ENCODE measurements around the gene SMIM12.
"Not testable (repeated sequence)": the region's sequence is repeated elsewhere in the genome, so short reads cannot be mapped to it uniquely, and the experiment has no call there.

SMIM12 gene

GRCh38 chr1:34824817-34825454 lies 34.6 kb downstream of the SMIM12 start:
- no peaks in the 10 kb centered on the region for H3K9me3 ChIP-seq (ENCODE audit: control insufficient read depth, low read length)
- H3K4me1 ChIP-seq: no peaks in the 10 kb centered on the region
- H3K36me3 ChIP-seq (ENCODE audit: control insufficient read depth, insufficient read depth, low read length): no peaks in the 10 kb centered on the region
- H3K4me2 ChIP-seq (ENCODE audit: low read length): no peak overlapping the region
- TF ChIP-seq, protein P1, sequence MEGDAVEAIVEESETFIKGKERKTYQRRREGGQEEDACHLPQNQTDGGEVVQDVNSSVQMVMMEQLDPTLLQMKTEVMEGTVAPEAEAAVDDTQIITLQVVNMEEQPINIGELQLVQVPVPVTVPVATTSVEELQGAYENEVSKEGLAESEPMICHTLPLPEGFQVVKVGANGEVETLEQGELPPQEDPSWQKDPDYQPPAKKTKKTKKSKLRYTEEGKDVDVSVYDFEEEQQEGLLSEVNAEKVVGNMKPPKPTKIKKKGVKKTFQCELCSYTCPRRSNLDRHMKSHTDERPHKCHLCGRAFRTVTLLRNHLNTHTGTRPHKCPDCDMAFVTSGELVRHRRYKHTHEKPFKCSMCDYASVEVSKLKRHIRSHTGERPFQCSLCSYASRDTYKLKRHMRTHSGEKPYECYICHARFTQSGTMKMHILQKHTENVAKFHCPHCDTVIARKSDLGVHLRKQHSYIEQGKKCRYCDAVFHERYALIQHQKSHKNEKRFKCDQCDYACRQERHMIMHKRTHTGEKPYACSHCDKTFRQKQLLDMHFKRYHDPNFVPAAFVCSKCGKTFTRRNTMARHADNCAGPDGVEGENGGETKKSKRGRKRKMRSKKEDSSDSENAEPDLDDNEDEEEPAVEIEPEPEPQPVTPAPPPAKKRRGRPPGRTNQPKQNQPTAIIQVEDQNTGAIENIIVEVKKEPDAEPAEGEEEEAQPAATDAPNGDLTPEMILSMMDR (IDR thresholded peaks at IDR 0.05): no peak
- H3K79me2 ChIP-seq: no peaks in the 10 kb centered on the region
- no peak overlapping the region for H3K9ac ChIP-seq
- no peak overlapping the region for H3K4me3 ChIP-seq (ENCODE audit: low read depth, low read length)
- no peaks in the 10 kb centered on the region for H3K27me3 ChIP-seq (ENCODE audit: control insufficient read depth, insufficient read depth, low read length)
- no peak overlapping the region for H2AFZ ChIP-seq
- H3K27ac ChIP-seq: no peak overlapping the region

GRCh38 chr1:34822202-34822601 lies 37.3 kb downstream of the SMIM12 start:
- TF ChIP-seq, protein P1 (IDR thresholded peaks at IDR 0.05): no peak
- H3K27me3 ChIP-seq (ENCODE audit: control insufficient read depth, insufficient read depth, low read length): no peaks in the 10 kb centered on the region
- no peaks in the 10 kb centered on the region for H3K4me1 ChIP-seq
- no peak overlapping the region for H3K27ac ChIP-seq
- no peak overlapping the region for H3K9ac ChIP-seq
- H3K9me3 ChIP-seq (ENCODE audit: control insufficient read depth, low read length): no peaks in the 10 kb centered on the region
- H3K4me3 ChIP-seq (ENCODE audit: low read depth, low read length): no peak overlapping the region
- no peak overlapping the region for H2AFZ ChIP-seq
- H3K79me2 ChIP-seq: no peaks in the 10 kb centered on the region
- no peaks in the 10 kb centered on the region for H3K36me3 ChIP-seq (ENCODE audit: control insufficient read depth, insufficient read depth, low read length)
- no peak overlapping the region for H3K4me2 ChIP-seq (ENCODE audit: low read length)

- H3K9ac ChIP-seq; H2AFZ ChIP-seq; H3K27ac ChIP-seq; H3K27me3 ChIP-seq (ENCODE audit: control insufficient read depth, insufficient read depth, low read length); H3K79me2 ChIP-seq; H3K4me3 ChIP-seq (ENCODE audit: low read depth, low read length); H3K4me1 ChIP-seq; H3K9me3 ChIP-seq (ENCODE audit: control insufficient read depth, low read length); H3K36me3 ChIP-seq (ENCODE audit: control insufficient read depth, insufficient read depth, low read length); H3K4me2 ChIP-seq (ENCODE audit: low read length): not testable (repeated sequence)
Measured at GRCh38 chr1:34818862-34819261, 40.7 kb downstream of the SMIM12 start.

DNA sequence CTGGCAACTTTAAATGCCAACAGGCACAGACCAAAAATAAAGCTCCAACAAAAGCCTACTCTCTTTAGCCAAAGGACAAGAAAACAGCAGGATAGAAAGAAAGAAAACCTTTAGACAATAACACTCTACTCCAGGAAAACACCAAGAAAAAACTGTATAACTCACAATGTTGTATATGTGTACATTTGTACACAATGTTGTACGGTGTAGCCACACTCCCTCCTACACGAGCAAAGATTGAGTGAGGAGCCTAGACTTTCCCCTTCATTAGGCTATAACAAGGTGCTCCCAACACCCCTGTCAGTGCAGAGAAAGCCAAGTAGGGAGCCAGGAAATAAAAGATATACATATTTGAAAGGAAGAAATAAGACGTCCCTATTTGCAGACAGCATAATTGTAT lies 42.8 kb downstream of the SMIM12 start:
- no peak overlapping the region for H3K4me3 ChIP-seq (ENCODE audit: low read depth, low read length)
- no peak overlapping the region for H3K4me2 ChIP-seq (ENCODE audit: low read length)
- no peaks in the 10 kb centered on the region for H3K36me3 ChIP-seq (ENCODE audit: control insufficient read depth, insufficient read depth, low read length)
- no peaks in the 10 kb centered on the region for H3K79me2 ChIP-seq
- H3K9me3 ChIP-seq (ENCODE audit: control insufficient read depth, low read length): no peaks in the 10 kb centered on the region
- H3K27me3 ChIP-seq (ENCODE audit: control insufficient read depth, insufficient read depth, low read length): no peaks in the 10 kb centered on the region
- no peak overlapping the region for H3K27ac ChIP-seq
- TF ChIP-seq, protein P1 (IDR thresholded peaks at IDR 0.05): no peak
- no peak overlapping the region for H3K9ac ChIP-seq
- no peak overlapping the region for H2AFZ ChIP-seq
- H3K4me1 ChIP-seq: no peaks in the 10 kb centered on the region

DNA sequence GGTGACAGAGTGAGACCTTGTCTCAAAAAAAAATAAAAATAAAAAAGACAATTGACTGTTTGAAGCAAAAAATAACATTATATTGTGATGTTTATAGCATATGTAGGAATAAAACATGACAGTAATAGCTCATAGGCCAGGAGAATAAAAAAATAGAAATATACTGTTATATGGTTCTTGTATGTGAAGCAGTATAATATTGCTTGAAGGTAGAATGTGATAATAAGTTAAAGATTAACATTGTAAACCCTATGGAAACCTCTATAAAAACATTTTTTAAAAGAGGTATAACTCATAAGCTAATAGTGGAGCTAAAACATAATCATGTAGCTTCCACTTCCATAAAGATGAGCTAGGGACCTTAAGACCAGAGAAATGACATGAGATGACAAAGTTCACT lies 43.2 kb downstream of the SMIM12 start:
- H3K36me3 ChIP-seq (ENCODE audit: control insufficient read depth, insufficient read depth, low read length): no peaks in the 10 kb centered on the region
- TF ChIP-seq, protein P1 (IDR thresholded peaks at IDR 0.05): no peak
- no peak overlapping the region for H3K9ac ChIP-seq
- no peaks in the 10 kb centered on the region for H3K79me2 ChIP-seq
- H3K27ac ChIP-seq: no peak overlapping the region
- H3K4me3 ChIP-seq (ENCODE audit: low read depth, low read length): no peak overlapping the region
- H3K9me3 ChIP-seq (ENCODE audit: control insufficient read depth, low read length): no peaks in the 10 kb centered on the region
- no peaks in the 10 kb centered on the region for H3K4me1 ChIP-seq
- H2AFZ ChIP-seq: no peak overlapping the region
- H3K4me2 ChIP-seq (ENCODE audit: low read length): no peak overlapping the region
- H3K27me3 ChIP-seq (ENCODE audit: control insufficient read depth, insufficient read depth, low read length): no peaks in the 10 kb centered on the region

DNA sequence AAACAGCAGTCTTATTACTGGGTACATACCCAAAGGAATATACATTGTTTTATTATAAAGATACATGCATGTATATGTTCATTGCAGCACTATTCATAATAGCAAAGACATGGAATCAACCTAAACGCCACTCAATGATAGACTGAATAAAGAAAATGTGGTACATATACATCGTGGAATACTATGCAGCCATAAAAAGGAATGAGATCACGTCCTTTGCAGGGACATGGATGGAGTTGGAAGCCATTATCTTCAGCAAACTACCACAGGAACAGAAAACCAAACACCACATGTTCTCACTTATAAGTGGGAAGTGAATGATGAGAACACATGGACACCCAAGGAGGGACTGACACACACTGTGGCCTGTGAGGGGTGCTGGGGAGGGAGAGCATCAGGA lies 48.8 kb downstream of the SMIM12 start:
- not testable (repeated sequence) for H3K79me2 ChIP-seq; H3K4me2 ChIP-seq (ENCODE audit: low read length); H3K9ac ChIP-seq; H3K9me3 ChIP-seq (ENCODE audit: control insufficient read depth, low read length); H3K36me3 ChIP-seq (ENCODE audit: control insufficient read depth, insufficient read depth, low read length); H3K27ac ChIP-seq; H3K4me3 ChIP-seq (ENCODE audit: low read depth, low read length); H3K4me1 ChIP-seq; H2AFZ ChIP-seq; H3K27me3 ChIP-seq (ENCODE audit: control insufficient read depth, insufficient read depth, low read length)

Measured in parathyroid adenoma (tissue), 2 donors.